Measurements from ENCODE around the gene INSYN2B. TPM values are rescaled to one million over a fixed set of nuclear protein-coding genes. Genes with fewer than 3 reads are reported as not detected.

The INSYN2B gene
- total and polyA plus RNA-seq, 3 donors from 2014 or later, result 0.37 to 2.3 (median 1.0) TPM

- no peaks in the 10 kb centered on the region for H3K36me3 ChIP-seq (ENCODE audit: low read depth, missing control alignments)
- no peak for TF ChIP-seq POLR2A (IDR thresholded peaks at IDR 0.05)
- TF ChIP-seq, protein P1, sequence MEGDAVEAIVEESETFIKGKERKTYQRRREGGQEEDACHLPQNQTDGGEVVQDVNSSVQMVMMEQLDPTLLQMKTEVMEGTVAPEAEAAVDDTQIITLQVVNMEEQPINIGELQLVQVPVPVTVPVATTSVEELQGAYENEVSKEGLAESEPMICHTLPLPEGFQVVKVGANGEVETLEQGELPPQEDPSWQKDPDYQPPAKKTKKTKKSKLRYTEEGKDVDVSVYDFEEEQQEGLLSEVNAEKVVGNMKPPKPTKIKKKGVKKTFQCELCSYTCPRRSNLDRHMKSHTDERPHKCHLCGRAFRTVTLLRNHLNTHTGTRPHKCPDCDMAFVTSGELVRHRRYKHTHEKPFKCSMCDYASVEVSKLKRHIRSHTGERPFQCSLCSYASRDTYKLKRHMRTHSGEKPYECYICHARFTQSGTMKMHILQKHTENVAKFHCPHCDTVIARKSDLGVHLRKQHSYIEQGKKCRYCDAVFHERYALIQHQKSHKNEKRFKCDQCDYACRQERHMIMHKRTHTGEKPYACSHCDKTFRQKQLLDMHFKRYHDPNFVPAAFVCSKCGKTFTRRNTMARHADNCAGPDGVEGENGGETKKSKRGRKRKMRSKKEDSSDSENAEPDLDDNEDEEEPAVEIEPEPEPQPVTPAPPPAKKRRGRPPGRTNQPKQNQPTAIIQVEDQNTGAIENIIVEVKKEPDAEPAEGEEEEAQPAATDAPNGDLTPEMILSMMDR (IDR thresholded peaks at IDR 0.05), result no peak
- no peak overlapping the region for H3K4me3 ChIP-seq
- no peaks in the 10 kb centered on the region for H3K4me1 ChIP-seq
- 92% methylated on average over 2 of the region's 2 CpGs for WGBS, 2 donors
- no peaks in the 10 kb centered on the region for H3K27me3 ChIP-seq
- intact Hi-C loops (cut with DNase I; ENCODE audit: low total_unique reads), result no loop called here
- DNase-seq, result no peak
- no peak overlapping the region for H3K27ac ChIP-seq
- no peaks in the 10 kb centered on the region for H3K9me3 ChIP-seq
Observed at GRCh38 chr5:169848792-169849191, 131.5 kb downstream of the INSYN2B start.

- Histone ChIP-seq H3K4me3 (no peak overlapping the region), H3K27ac (no peak overlapping the region), H3K27me3 (no peaks in the 10 kb centered on the region), H3K36me3 (ENCODE audit: low read depth, missing control alignments) (no peaks in the 10 kb centered on the region), H3K9me3 (no peaks in the 10 kb centered on the region), H3K4me1 (no peaks in the 10 kb centered on the region)
- TF ChIP-seq, protein P1 (IDR thresholded peaks at IDR 0.05), result no peak
- no peak for TF ChIP-seq POLR2A (IDR thresholded peaks at IDR 0.05)
- intact Hi-C loops (cut with DNase I; ENCODE audit: low total_unique reads), result no loop called here
- WGBS, 2 donors, result 79 to 83% methylated on average over 3 of the region's 3 CpGs
- no peak for DNase-seq
Observed at GRCh38 chr5:169848271-169848670, 132.0 kb downstream of the INSYN2B start.

DNA sequence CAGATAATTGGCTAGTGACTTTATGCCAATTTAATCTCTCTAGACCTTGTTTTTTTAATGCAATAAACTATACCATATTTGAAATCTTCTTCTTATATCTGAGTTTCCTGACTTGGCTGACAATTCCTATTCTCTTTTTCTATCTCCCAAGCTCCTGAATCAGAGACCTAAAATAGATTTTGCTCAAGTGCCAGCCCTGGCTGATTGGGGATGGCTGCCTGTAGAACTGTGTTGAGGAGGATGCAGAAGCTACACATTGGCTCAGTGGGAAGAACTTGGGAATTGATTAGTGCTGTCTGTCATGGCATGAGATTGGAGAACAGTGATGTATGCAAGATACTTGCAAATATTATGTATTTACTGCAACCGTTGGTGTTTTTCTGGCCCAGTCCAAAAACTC, 132.8 kb downstream of the INSYN2B start:
- no peaks in the 10 kb centered on the region for H3K27me3 ChIP-seq
- no peak overlapping the region for H3K4me3 ChIP-seq
- DNase-seq, result no peak
- H3K36me3 ChIP-seq (ENCODE audit: low read depth, missing control alignments), result no peaks in the 10 kb centered on the region
- intact Hi-C loops (cut with DNase I; ENCODE audit: low total_unique reads), result no loop called here
- WGBS, 2 donors, result 85 to 87% methylated on average over 1 of the region's 1 CpG
- H3K4me1 ChIP-seq, result no peaks in the 10 kb centered on the region
- H3K27ac ChIP-seq, result no peak overlapping the region
- no peak for TF ChIP-seq POLR2A (IDR thresholded peaks at IDR 0.05)
- TF ChIP-seq, protein P1 (IDR thresholded peaks at IDR 0.05), result no peak
- no peaks in the 10 kb centered on the region for H3K9me3 ChIP-seq

DNA sequence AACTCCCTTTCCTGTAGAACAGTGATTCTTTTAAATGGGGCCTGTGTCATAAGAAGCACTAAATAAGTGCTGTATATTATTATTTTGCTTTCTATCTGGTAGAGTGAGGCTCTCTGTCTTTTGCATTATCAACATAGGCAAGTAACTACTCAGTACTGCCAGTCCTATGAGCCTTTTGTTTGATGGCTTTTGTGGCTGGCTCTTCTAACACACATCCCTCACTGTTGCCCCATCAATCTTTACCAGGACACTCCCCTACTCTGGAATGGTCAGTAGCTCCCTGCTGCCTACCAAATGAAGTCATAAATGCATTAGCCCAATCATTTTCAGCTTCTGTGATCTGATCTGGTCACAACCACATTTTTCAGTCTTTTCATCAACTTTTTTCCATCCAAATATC, 137.6 kb downstream of the INSYN2B start:
- DNase-seq, result no peak
- Histone ChIP-seq H3K36me3 (ENCODE audit: low read depth, missing control alignments) (no peaks in the 10 kb centered on the region), H3K4me1 (no peaks in the 10 kb centered on the region), H3K4me3 (no peak overlapping the region), H3K9me3 (no peaks in the 10 kb centered on the region), H3K27me3 (no peaks in the 10 kb centered on the region), H3K27ac (no peak overlapping the region)
- TF ChIP-seq, protein P1 (IDR thresholded peaks at IDR 0.05), result no peak
- no peak for TF ChIP-seq POLR2A (IDR thresholded peaks at IDR 0.05)
- intact Hi-C loops (cut with DNase I; ENCODE audit: low total_unique reads), result no loop called here

DNA sequence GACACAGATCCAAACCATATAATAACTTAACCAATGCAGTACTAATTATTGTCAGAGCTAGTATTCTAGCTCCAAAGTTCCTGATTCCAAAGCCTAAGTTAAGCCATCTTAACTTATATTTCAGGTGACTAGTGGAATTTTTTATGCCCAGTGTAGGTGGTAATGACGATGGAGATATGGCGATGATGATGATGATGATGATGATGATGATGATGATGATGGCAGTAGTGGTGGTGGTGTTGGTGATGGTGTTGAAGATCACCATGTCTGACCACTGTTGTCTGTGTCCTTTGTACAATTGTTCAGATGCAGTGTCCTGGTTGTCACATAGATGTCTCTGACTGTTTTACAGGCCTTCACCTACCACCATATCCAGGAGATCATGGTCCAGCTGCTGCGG, 139.9 kb downstream of the INSYN2B start:
- Histone ChIP-seq H3K27me3 (no peaks in the 10 kb centered on the region), H3K36me3 (ENCODE audit: low read depth, missing control alignments) (no peaks in the 10 kb centered on the region), H3K27ac (no peak overlapping the region), H3K4me3 (no peak overlapping the region), H3K9me3 (no peaks in the 10 kb centered on the region), H3K4me1 (no peaks in the 10 kb centered on the region)
- 75 to 96% methylated on average over 3 of the region's 3 CpGs for WGBS, 2 donors
- TF ChIP-seq POLR2A (IDR thresholded peaks at IDR 0.05), result no peak
- TF ChIP-seq, protein P1 (IDR thresholded peaks at IDR 0.05), result no peak
- no peak for DNase-seq
- intact Hi-C loops (cut with DNase I; ENCODE audit: low total_unique reads), result no loop called here
